ENCODE measurements around the gene CIB4.

- no peak for TF ChIP-seq CTCF (IDR thresholded peaks at IDR 0.05; ENCODE audit: poor library complexity)
- TF ChIP-seq EZH2phosphoT487 (IDR thresholded peaks at IDR 0.05; ENCODE audit: low read depth, severe bottlenecking, unreplicated experiment), result no peak
- TF ChIP-seq EZH2 (IDR thresholded peaks at IDR 0.05; ENCODE audit: borderline replicate concordance), result no peak
These were observed 11.3 kb upstream of the CIB4 start for GRCh38 chr2:26652361-26653041.

Measured in hepatocyte (in vitro differentiated cells).